ENCODE data around the gene SRRM2.

SRRM2 gene

DNA sequence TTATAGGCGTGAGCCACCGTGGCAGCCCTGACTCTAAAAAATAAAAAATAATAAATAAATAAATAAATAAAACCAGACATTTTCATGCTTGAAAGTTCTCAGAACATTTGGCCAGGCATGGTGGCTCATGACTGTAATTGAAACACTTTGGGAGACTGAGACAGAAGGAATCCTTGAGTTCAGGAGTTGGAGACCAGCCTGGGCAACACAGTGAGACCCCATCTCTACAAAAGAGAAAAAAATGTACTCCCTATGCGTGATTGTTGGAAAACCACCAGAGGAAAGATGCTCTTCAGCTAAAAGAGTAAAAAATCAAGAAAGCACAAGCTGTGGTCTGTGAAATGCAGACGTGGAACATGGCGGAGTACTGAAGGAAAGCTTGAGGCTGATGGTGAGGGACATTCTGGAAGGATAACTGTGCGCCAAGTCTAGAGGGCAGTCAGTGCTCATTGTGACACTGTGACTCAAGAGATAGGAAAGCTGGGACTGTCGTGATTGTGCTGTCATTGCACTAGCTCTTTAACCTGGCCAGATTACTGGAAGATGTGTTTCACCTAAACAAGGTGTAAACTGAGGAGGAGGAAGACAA lies 28.3 kb upstream of the SRRM2 start:
- Histone ChIP-seq H3K4me3 (replicated peaks; ENCODE audit: insufficient read depth, low read length) (no peak overlapping the region), H3K27me3 (ENCODE audit: insufficient read depth, poor library complexity, severe bottlenecking) (no peaks in the 10 kb centered on the region), H3K27ac (replicated peaks) (no peak overlapping the region)
- no peak for TF ChIP-seq POLR2AphosphoS5 (IDR thresholded peaks at IDR 0.05; ENCODE audit: low read depth)
- TF ChIP-seq, protein P1, sequence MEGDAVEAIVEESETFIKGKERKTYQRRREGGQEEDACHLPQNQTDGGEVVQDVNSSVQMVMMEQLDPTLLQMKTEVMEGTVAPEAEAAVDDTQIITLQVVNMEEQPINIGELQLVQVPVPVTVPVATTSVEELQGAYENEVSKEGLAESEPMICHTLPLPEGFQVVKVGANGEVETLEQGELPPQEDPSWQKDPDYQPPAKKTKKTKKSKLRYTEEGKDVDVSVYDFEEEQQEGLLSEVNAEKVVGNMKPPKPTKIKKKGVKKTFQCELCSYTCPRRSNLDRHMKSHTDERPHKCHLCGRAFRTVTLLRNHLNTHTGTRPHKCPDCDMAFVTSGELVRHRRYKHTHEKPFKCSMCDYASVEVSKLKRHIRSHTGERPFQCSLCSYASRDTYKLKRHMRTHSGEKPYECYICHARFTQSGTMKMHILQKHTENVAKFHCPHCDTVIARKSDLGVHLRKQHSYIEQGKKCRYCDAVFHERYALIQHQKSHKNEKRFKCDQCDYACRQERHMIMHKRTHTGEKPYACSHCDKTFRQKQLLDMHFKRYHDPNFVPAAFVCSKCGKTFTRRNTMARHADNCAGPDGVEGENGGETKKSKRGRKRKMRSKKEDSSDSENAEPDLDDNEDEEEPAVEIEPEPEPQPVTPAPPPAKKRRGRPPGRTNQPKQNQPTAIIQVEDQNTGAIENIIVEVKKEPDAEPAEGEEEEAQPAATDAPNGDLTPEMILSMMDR (IDR thresholded peaks at IDR 0.05; ENCODE audit: insufficient read depth, low read length), result no peak
- no peak for TF ChIP-seq REST (IDR thresholded peaks at IDR 0.05; ENCODE audit: insufficient replicate concordance, low read depth)
- no peak for TF ChIP-seq SPI1 (IDR thresholded peaks at IDR 0.05; ENCODE audit: borderline replicate concordance, low read depth)
- TF ChIP-seq GABPA (IDR thresholded peaks at IDR 0.05; ENCODE audit: low read depth), result no peak
- no peak for DNase-seq (ENCODE audit: low read depth in 1 of 2, low spot score in 1 of 2)

GRCh38 chr16:2724816-2725348 lies 27.6 kb upstream of the SRRM2 start:
- Histone ChIP-seq H3K27ac (replicated peaks) (no peak overlapping the region), H3K4me3 (replicated peaks; ENCODE audit: insufficient read depth, low read length) (no peak overlapping the region), H3K27me3 (ENCODE audit: insufficient read depth, poor library complexity, severe bottlenecking) (no peaks in the 10 kb centered on the region)
- no peak for DNase-seq (ENCODE audit: low read depth in 1 of 2, low spot score in 1 of 2)
- no peak for TF ChIP-seq REST (IDR thresholded peaks at IDR 0.05; ENCODE audit: insufficient replicate concordance, low read depth)
- TF ChIP-seq, protein P1 (IDR thresholded peaks at IDR 0.05; ENCODE audit: insufficient read depth, low read length), result no peak

DNA sequence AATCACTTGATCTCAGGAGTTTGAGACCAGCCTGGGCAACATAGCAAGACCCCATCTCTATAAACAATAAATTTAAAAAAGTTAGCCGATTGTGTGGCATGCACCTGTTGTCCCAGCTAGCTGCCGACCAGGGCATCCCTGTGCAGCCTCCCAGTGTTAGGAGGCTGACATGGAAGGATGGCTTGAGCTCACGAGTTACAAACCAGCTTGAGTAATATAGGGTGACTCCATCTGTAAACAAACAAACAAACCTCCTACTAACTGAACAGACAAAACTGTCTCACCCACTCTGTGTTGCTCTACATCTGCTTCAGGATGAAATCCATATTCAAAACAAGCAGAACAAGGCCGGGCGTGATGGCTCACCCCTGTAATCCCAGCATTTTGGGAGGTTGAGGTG lies 25.5 kb upstream of the SRRM2 start:
- DNase-seq (ENCODE audit: low read depth in 1 of 2, low spot score in 1 of 2), result no peak
- Histone ChIP-seq H3K27ac (replicated peaks) (no peak overlapping the region), H3K27me3 (ENCODE audit: insufficient read depth, poor library complexity, severe bottlenecking) (no peaks in the 10 kb centered on the region), H3K4me3 (replicated peaks; ENCODE audit: insufficient read depth, low read length) (no peak overlapping the region)
- no peak for TF ChIP-seq POLR2AphosphoS5 (IDR thresholded peaks at IDR 0.05; ENCODE audit: low read depth)
- TF ChIP-seq, protein P1 (IDR thresholded peaks at IDR 0.05; ENCODE audit: insufficient read depth, low read length), result no peak
- TF ChIP-seq GABPA (IDR thresholded peaks at IDR 0.05; ENCODE audit: low read depth), result no peak

GRCh38 chr16:2728034-2728433 lies 24.4 kb upstream of the SRRM2 start:
- H3K27ac ChIP-seq (replicated peaks), result no peak overlapping the region
- no peak for DNase-seq (ENCODE audit: low read depth in 1 of 2, low spot score in 1 of 2)
- no peak overlapping the region for H3K4me3 ChIP-seq (replicated peaks; ENCODE audit: insufficient read depth, low read length)
- no peaks in the 10 kb centered on the region for H3K27me3 ChIP-seq (ENCODE audit: insufficient read depth, poor library complexity, severe bottlenecking)
- TF ChIP-seq, protein P1 (IDR thresholded peaks at IDR 0.05; ENCODE audit: insufficient read depth, low read length), result no peak
- no peak for TF ChIP-seq GABPA (IDR thresholded peaks at IDR 0.05; ENCODE audit: low read depth)
- no peak for TF ChIP-seq POLR2AphosphoS5 (IDR thresholded peaks at IDR 0.05; ENCODE audit: low read depth)
- no peak for TF ChIP-seq REST (IDR thresholded peaks at IDR 0.05; ENCODE audit: insufficient replicate concordance, low read depth)
- TF ChIP-seq SPI1 (IDR thresholded peaks at IDR 0.05; ENCODE audit: borderline replicate concordance, low read depth), result no peak
